ENCODE data around the gene LSAMP. TPM values are rescaled to one million over a fixed set of nuclear protein-coding genes. Genes with fewer than 3 reads are reported as not detected.

The LSAMP gene
- total and polyA plus RNA-seq, 2 of the 13 experiments (the other 11 are each of a cell fraction or from before 2014, with no cell fraction given), result not detected

GRCh38 chr3:115792206-115792955, 652.9 kb downstream of the LSAMP start (continued):
- TF ChIP-seq CSRNP1 (CRISPR knock-in tag; IDR thresholded peaks at IDR 0.05), result no peak
- no peak for TF ChIP-seq LRRFIP1 (CRISPR knock-in tag; conservative IDR thresholded peaks at IDR 0.05)
- TF ChIP-seq ZNF101 (CRISPR knock-in tag; IDR thresholded peaks at IDR 0.05; ENCODE audit: borderline replicate concordance, low read depth), result no peak
- TF ChIP-seq ZFP36L1 (CRISPR knock-in tag; IDR thresholded peaks at IDR 0.05), result no peak
- no peak for TF ChIP-seq ZBTB37 (CRISPR knock-in tag; IDR thresholded peaks at IDR 0.05)
- no peak for TF ChIP-seq ZHX2 (IDR thresholded peaks at IDR 0.05; ENCODE audit: low read depth)
- TF ChIP-seq ZHX2 (CRISPR knock-in tag; IDR thresholded peaks at IDR 0.05; ENCODE audit: borderline replicate concordance), result no peak
- TF ChIP-seq ZNF678 (CRISPR knock-in tag; IDR thresholded peaks at IDR 0.05), result no peak
- TF ChIP-seq ZSCAN22 (CRISPR knock-in tag; IDR thresholded peaks at IDR 0.05), result no peak
- TF ChIP-seq ZNF512B (CRISPR knock-in tag; IDR thresholded peaks at IDR 0.05; ENCODE audit: borderline replicate concordance), result peak; percentile 22; the same call in 1 of the 2 replicates
- no peak for TF ChIP-seq ZNF790 (CRISPR knock-in tag; IDR thresholded peaks at IDR 0.05; ENCODE audit: borderline replicate concordance)
- no peak for TF ChIP-seq SIN3B (IDR thresholded peaks at IDR 0.05; ENCODE audit: low read length)
- no peak for TF ChIP-seq ZNF672 (CRISPR knock-in tag; IDR thresholded peaks at IDR 0.05)
- no peak for TF ChIP-seq SMAD1 (CRISPR knock-in tag; IDR thresholded peaks at IDR 0.05; ENCODE audit: borderline replicate concordance, low read depth)

All from HepG2 (cell line).